OCI-LY1 (cell line): Measurements from ENCODE around the gene FANK1.

ENCODE experiments used
- H2AFZ ChIP-seq: fragments of 200-600 bp; sonication (generic), shearing (Covaris generic); 2 replicates; pipeline ENCODE4 v1.6.0; 2014; ENCODE audit warnings: antibody characterized with exemption, mild to moderate bottlenecking, low read length
- H3F3A ChIP-seq: fragments of 200-600 bp; sonication (generic), shearing (Covaris generic); 2 replicates; pipeline ENCODE4 v1.6.0; 2014; ENCODE audit warnings: mild to moderate bottlenecking, antibody characterized with exemption, low read length, moderate library complexity; ENCODE audit not compliant: insufficient read depth
- H3K27ac ChIP-seq: fragments of 200-600 bp; sonication (generic); 2 replicates; pipeline ENCODE4 v1.5.1; 2014; ENCODE audit warnings: low read length, mixed run types, mild to moderate bottlenecking, low read depth; ENCODE audit not compliant: poor library complexity, severe bottlenecking
- H3K27me3 ChIP-seq: fragments of 200-600 bp; sonication (generic); 2 replicates; pipeline ENCODE4 v1.6.0; 2014; ENCODE audit warnings: antibody characterized with exemption, mild to moderate bottlenecking, low read length, moderate library complexity; ENCODE audit not compliant: insufficient read depth
- H3K36me3 ChIP-seq: fragments of 200-600 bp; sonication (generic); 2 replicates; pipeline ENCODE4 v1.6.1; 2014; ENCODE audit warnings: mild to moderate bottlenecking, antibody characterized with exemption, low read length, moderate library complexity, mixed read lengths; ENCODE audit not compliant: insufficient read depth
- H3K4me1 ChIP-seq: fragments of 200-600 bp; sonication (generic); 2 replicates; pipeline ENCODE4 v1.5.1; 2014; ENCODE audit warnings: mild to moderate bottlenecking, low read length, moderate library complexity; ENCODE audit not compliant: insufficient read depth, severe bottlenecking
- H3K4me2 ChIP-seq: fragments of 200-600 bp; sonication (generic), shearing (Covaris generic); 2 replicates; pipeline ENCODE4 v1.6.1; 2014; ENCODE audit warnings: low read length
- H3K4me3 ChIP-seq: fragments of 200-600 bp; sonication (generic); 2 replicates; pipeline ENCODE4 v1.5.1; 2014; ENCODE audit warnings: low read length, low read depth, mild to moderate bottlenecking, mixed read lengths; ENCODE audit not compliant: poor library complexity, severe bottlenecking
- H3K79me2 ChIP-seq: fragments of 200-600 bp; shearing (Covaris generic); 2 replicates; pipeline ENCODE4 v1.6.1; 2016; ENCODE audit warnings: mixed run types, low read length, mixed read lengths; ENCODE audit not compliant: insufficient read depth
- H3K9ac ChIP-seq: fragments of 200-600 bp; sonication (generic), shearing (Covaris generic); 2 replicates; pipeline ENCODE4 v1.6.1; 2014; ENCODE audit warnings: mild to moderate bottlenecking, low read length, mixed read lengths
- H3K9me2 ChIP-seq: fragments of 200-600 bp; sonication (generic), shearing (Covaris generic); 2 replicates; pipeline ENCODE4 v1.6.1; 2014; ENCODE audit warnings: low read depth, mild to moderate bottlenecking, low read length, mixed read lengths
- H3K9me3 ChIP-seq: fragments of 200-600 bp; shearing (Covaris generic); 2 replicates; pipeline ENCODE4 v1.6.1; 2014; ENCODE audit warnings: low read length, mixed read lengths
- H4K20me1 ChIP-seq: fragments of 200-600 bp; sonication (generic), shearing (Covaris generic); 2 replicates; pipeline ENCODE4 v1.6.0; 2016; ENCODE audit warnings: mild to moderate bottlenecking, low read length; ENCODE audit not compliant: insufficient read depth
- CTCF ChIP-seq: fragments of 200-600 bp; sonication (generic), shearing (Covaris generic); IDR thresholded peaks from 2 replicates; pipeline ENCODE4 v1.5.1; 2017; ENCODE audit warnings: mild to moderate bottlenecking, antibody characterized with exemption, low read length, moderate library complexity, mixed read lengths
- EZH2 ChIP-seq: fragments of 200-600 bp; sonication (generic), shearing (Covaris generic); IDR thresholded peaks from 2 replicates; pipeline ENCODE4 v1.8.0; 2017; ENCODE audit warnings: borderline replicate concordance, mixed run types, mild to moderate bottlenecking, antibody characterized with exemption, low read length, moderate library complexity, mixed read lengths

FANK1 gene

GRCh38 chr10:125866421-125867029 is 29.8 kb upstream of the FANK1 start:
- H3K4me3 ChIP-seq: no peak overlapping the region
- no peaks in the 10 kb centered on the region for H3K4me1 ChIP-seq
- H3K36me3 ChIP-seq: no peaks in the 10 kb centered on the region
- H4K20me1 ChIP-seq: no peaks in the 10 kb centered on the region
- TF ChIP-seq CTCF (no peak), EZH2 (no peak)
- H3K9me3 ChIP-seq: no peaks in the 10 kb centered on the region
- H3F3A ChIP-seq: no peaks in the 10 kb centered on the region
- peaks cover 7% of the 10 kb centered on the region; the same call in 1 of the 2 replicates for H3K27me3 ChIP-seq
- no peak overlapping the region for H3K4me2 ChIP-seq
- H3K79me2 ChIP-seq: no peaks in the 10 kb centered on the region
- no peak overlapping the region for H2AFZ ChIP-seq
- H3K9ac ChIP-seq: no peak overlapping the region
- H3K27ac ChIP-seq: no peak overlapping the region
- no peaks in the 10 kb centered on the region for H3K9me2 ChIP-seq

- no peaks in the 10 kb centered on the region for H3K9me2 ChIP-seq
- no peak overlapping the region for H3K4me3 ChIP-seq
- H3K9ac ChIP-seq: no peak overlapping the region
- H3K36me3 ChIP-seq: no peaks in the 10 kb centered on the region
- no peaks in the 10 kb centered on the region for H3K4me1 ChIP-seq
- H3K4me2 ChIP-seq: no peak overlapping the region
- H4K20me1 ChIP-seq: no peaks in the 10 kb centered on the region
- H2AFZ ChIP-seq: no peak overlapping the region
- H3K27ac ChIP-seq: no peak overlapping the region
- H3K27me3 ChIP-seq: peaks cover 7% of the 10 kb centered on the region; the same call in 1 of the 2 replicates
- no peaks in the 10 kb centered on the region for H3K79me2 ChIP-seq
- no peaks in the 10 kb centered on the region for H3K9me3 ChIP-seq
- H3F3A ChIP-seq: no peaks in the 10 kb centered on the region
- TF ChIP-seq EZH2 (no peak), CTCF (peak; percentile 75)
Observed at GRCh38 chr10:125868372-125868975, 27.9 kb upstream of the FANK1 start.

GRCh38 chr10:125871338-125871737 is 25.0 kb upstream of the FANK1 start:
- H3K27me3 ChIP-seq: peaks cover 3% of the 10 kb centered on the region; the same call in 1 of the 2 replicates

More at GRCh38 chr10:125871338-125871737, 25.0 kb upstream of the FANK1 start:
- no peak overlapping the region for H3K4me2 ChIP-seq
- no peak for TF ChIP-seq EZH2
- no peak for TF ChIP-seq CTCF
- H3K4me1 ChIP-seq: no peaks in the 10 kb centered on the region
- H3K9me3 ChIP-seq: peaks cover 3% of the 10 kb centered on the region; the same call in 1 of the 2 replicates
- H3K36me3 ChIP-seq: no peaks in the 10 kb centered on the region
- no peaks in the 10 kb centered on the region for H3F3A ChIP-seq
- H3K79me2 ChIP-seq: no peaks in the 10 kb centered on the region
- no peaks in the 10 kb centered on the region for H3K9me2 ChIP-seq
- H3K4me3 ChIP-seq: no peak overlapping the region
- no peak overlapping the region for H3K27ac ChIP-seq
- H4K20me1 ChIP-seq: no peaks in the 10 kb centered on the region
- H2AFZ ChIP-seq: no peak overlapping the region
- H3K9ac ChIP-seq: no peak overlapping the region
